Umbilical cord (tissue), 2 donors: ENCODE results near the gene PHLDB2. TPM values are rescaled to one million over a fixed set of nuclear protein-coding genes. Genes with fewer than 3 reads are reported as not detected.

Experiments used
- DNase-seq: peaks from one replicate; pipeline ENCODE4 v3.0.0-alpha.2; 2015; ENCODE audit warnings: low spot score
- total RNA-seq: library from RNA; depleted of rRNA; stranded (reverse); fragments of >200 nt; gene quantifications from one replicate; pipeline ENCODE4 v1.2.3, GENCODE V29; 2014; ENCODE audit warnings: low replicate concordance; ENCODE audit not compliant: insufficient read depth

The PHLDB2 gene
- total RNA-seq, 1 donor from 2014 or later, result 214 TPM

DNA sequence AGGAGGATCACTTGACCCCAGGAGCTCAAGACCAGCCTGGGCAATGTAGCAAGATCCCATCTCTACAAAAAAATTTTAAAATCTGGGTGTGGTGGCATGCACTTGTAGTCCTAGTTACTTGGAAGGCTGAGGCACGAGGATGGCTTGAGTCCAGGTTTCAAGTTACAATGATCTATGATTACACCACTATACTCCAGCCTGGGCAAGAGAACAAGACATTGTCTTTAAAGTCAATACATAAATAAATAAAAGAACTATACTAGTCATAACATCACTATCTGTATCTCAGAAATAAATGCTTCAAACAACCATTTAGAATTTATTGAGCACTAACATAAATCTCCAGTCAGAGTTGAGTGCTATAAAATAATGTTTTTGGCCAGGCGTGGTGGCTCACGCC lies 8.5 kb upstream of the PHLDB2 start:
- no peak for DNase-seq

- DNase-seq, result peak; percentile 95
These were observed 7.5 kb upstream of the PHLDB2 start for GRCh38 chr3:111851511-111851954.

- DNase-seq, result peak; percentile 34
These were observed 6.5 kb upstream of the PHLDB2 start for GRCh38 chr3:111852540-111852939.

DNA sequence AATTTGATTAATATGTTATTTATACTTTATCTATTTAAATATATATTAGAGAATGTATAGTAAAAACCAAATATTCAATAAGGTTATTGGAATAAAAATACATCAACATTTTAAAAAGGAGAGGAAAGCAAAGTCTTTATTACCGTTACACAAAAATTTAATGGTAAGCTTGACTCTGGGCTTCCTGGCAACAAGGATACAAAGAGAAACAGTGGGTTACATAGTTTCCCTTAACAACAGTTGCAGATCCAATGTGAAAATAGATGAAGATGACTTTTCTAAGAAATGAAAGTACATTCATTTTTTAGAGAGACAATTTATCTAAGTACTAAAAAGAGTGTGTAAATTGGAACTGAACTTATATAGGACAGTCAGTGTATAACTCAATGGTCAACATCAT lies 6.0 kb upstream of the PHLDB2 start:
- DNase-seq, result peak; percentile 42

GRCh38 chr3:111854990-111855389 lies 4.1 kb upstream of the PHLDB2 start:
- DNase-seq, result no peak

- no peak for DNase-seq
These were observed 2.6 kb upstream of the PHLDB2 start for GRCh38 chr3:111856501-111856900.

DNA sequence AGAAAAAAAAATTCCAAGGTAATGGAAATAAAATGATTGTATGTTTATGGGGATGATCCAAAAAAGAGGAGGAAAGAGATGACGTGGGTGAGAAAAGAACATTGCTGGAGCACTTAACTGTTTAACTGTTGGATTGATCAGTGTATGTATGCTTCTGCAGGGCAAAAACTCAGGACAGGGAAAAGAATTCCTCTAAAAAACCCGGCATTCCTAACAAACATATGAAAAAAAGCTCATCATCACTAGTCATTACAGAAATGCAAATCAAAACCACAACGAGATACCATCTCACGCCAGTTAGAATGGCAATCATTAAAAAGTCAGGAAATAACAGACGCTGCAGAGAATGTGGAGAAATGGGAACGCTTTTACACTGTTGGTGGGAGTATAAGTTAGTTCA lies 1.6 kb upstream of the PHLDB2 start:
- DNase-seq, result no peak

GRCh38 chr3:111858642-111859041 lies 423 bp upstream of the PHLDB2 start:
- no peak for DNase-seq

GRCh38 chr3:111859974-111860859 lies 1.2 kb downstream of the PHLDB2 start:
- peak; percentile 93 for DNase-seq

- peak; percentile 37 for DNase-seq
These were observed 2.3 kb downstream of the PHLDB2 start for GRCh38 chr3:111861391-111861790.

DNA sequence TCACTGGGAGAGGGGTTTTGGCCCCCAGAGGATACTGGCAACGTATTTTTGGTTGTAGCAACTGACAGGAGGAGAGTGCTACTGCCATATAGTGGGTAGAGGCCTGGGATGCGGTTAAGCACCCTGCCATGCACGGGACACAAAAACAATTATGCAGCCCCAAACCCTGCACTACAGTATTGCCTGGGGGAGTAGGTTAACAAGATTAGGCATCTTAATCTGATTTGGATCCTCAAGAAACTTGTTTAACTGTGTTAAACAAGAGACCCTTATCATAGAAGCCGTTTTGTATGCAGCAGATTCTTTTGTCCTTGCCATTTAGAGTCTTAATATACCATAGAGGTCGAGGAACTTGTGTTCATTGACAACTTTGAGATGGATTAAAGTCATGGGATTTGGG lies 3.4 kb downstream of the PHLDB2 start:
- no peak for DNase-seq

DNA sequence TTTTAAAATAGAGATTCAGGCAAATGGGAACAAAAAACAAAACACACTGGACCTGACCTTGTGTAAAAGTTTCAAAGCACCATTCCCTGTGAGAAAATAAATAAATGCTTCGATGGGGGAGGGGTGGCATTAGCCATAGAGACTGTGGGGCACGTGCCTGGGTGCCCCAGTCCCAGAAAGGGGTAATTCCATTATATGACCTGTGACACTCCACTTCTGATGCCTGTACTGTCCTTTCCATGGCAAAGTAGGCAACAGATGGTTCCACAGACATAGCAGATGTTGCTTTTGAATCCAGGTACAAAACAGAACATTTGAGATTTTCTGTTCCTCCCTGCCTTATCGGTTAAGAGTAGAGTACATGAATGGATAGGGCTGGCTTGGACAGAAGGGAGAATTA lies 3.9 kb downstream of the PHLDB2 start:
- DNase-seq, result no peak

DNA sequence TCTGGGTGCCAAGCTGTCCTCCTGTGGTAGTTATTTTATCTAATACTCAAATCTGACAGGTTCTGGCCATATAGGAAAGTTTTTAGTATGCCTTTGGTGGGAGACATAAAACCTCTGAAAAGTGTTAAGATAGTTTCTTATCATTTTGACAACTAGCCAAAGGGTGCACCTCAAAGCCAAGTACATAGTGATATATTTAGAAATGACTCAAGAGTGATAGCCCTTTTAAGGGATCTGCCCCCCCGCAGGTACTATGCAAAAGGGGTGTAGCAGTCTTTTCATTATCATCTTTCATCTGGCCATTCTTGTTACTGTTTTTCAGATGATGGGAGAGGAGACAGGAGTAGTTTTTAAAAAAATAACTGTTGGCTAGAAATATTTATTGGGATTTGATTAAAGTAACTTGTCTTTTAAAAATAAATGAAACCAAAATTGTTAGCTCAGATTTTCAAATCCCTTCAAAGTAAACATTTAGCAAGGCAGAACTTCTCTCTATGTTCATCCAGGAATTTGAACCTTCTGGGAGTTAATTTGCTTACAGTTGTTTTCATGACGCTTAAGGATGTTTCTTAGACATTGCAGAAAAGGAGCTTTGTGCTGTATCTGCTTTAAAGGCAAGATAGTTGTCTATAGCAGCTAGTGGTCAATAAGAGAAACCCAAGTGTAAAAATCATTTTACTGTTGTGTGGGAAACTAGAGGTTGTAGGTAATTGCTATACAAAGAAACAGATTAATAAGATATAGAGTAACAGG lies 5.1 kb downstream of the PHLDB2 start:
- peak; percentile 28 for DNase-seq

GRCh38 chr3:111864821-111865656 lies 6.0 kb downstream of the PHLDB2 start:
- DNase-seq, result peak; percentile 93

GRCh38 chr3:111867889-111868426 lies 8.9 kb downstream of the PHLDB2 start:
- no peak for DNase-seq

DNA sequence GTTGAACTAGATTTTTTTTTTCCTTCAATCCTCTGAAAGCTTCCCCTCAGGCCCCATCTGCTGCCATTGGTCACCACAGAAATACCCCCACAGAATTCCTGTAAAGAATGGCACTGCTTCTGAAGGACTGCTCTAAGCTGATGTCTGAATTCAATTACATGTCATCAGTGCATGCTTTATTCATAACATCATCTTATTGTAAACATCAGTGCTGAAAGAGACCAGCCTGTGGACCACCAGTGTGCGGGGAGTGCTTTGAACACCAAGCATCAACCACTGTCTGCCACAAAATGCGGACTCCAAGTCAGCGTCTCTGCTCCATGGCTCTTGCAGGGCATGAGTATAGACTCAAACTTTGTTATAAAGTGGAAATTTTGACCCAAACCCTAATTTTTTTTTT lies 11.6 kb downstream of the PHLDB2 start:
- DNase-seq, result no peak

DNA sequence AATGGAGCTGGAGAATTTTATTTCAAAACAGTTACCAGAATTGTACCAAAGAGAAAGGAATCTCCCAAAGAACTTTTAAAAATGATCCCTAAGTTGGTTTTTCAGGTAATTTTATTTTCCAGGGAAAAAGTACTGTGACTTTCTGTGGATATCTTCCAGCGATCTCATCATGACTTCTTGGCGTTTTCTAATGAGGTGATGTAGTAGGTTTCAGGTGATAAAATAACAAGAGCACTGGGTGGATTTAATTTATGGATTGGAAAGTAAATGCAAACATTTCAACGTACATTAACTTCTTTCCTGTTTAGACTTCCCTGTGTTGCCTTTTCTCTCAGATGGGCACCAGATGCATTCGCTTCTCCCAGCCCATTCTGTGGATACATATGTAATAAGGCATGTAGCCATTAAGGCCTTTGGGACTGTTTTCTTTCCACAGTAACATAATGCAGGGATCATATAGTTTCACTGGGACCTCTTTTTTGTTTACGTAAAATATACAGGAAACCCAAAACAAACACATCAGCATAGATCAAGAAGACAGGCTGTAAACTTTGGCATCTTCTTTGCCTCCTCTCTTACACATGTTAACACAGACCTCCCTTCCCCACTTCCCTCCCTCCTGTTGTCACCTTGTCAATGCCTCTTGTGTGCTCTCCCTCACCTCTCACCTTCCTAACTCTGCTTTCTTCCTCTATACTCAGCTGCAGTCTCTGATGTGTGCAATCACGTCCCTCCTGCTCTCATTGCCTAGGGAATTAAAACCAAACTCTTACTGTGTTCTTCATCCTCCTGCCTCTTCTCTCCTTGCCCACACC lies 13.0 kb downstream of the PHLDB2 start:
- DNase-seq, result no peak

- DNase-seq, result no peak
These were observed 13.9 kb downstream of the PHLDB2 start for GRCh38 chr3:111872979-111873378.

- no peak for DNase-seq
These were observed 15.2 kb downstream of the PHLDB2 start for GRCh38 chr3:111874177-111874820.

- DNase-seq, result no peak
These were observed 22.4 kb downstream of the PHLDB2 start for GRCh38 chr3:111881480-111881879.
